MCF 10A (cell line): Measurements from ENCODE around the gene FGF1. TPM values are rescaled to one million over a fixed set of nuclear protein-coding genes. Genes with fewer than 3 reads are reported as not detected.

Experiments used
- BruUV-seq: library from RNA; stranded (reverse); fragments of 400-500 nt; replicated peaks from 2 replicates; lab custom pipeline; 2021; lab: Mats Ljungman, UMichigan
- CTCF ChIA-PET: fragments of 300-600 bp; sonication (Branson Sonifier 250); formaldehyde crosslinking; extraction: SDS; loops from one replicate; lab custom pipeline; 2021; ENCODE audit warnings: antibody characterized with exemption, inconsistent platforms; lab: Yijun Ruan, JAX
- POLR2A ChIA-PET: fragments of 300-600, 350-650 bp; sonication (Branson Sonifier 250); formaldehyde crosslinking; extraction: SDS; loops from one replicate; lab custom pipeline; 2020; ENCODE audit warnings: antibody characterized with exemption, inconsistent platforms; lab: Yijun Ruan, JAX
- DNase-seq: peaks from one replicate; pipeline ENCODE4 v3.0.0-alpha.2; 2018; ENCODE audit not compliant: unreplicated experiment
- H3K27ac Mint-ChIP-seq: one replicate; pipeline ENCODE4 v1.8.0; 2022; ENCODE audit warnings: mild to moderate bottlenecking, low read depth, mixed read lengths; ENCODE audit not compliant: unreplicated experiment
- H3K27me3 Mint-ChIP-seq: one replicate; pipeline ENCODE4 v1.8.0; 2022; ENCODE audit warnings: mixed read lengths; ENCODE audit not compliant: insufficient read depth, unreplicated experiment
- H3K36me3 Mint-ChIP-seq: one replicate; pipeline ENCODE4 v1.8.0; 2022; ENCODE audit warnings: mild to moderate bottlenecking, moderate library complexity, mixed read lengths; ENCODE audit not compliant: insufficient read depth, unreplicated experiment
- H3K4me1 Mint-ChIP-seq: one replicate; pipeline ENCODE4 v1.8.0; 2022; ENCODE audit warnings: mixed read lengths; ENCODE audit not compliant: insufficient read depth, unreplicated experiment
- H3K4me3 Mint-ChIP-seq: one replicate; pipeline ENCODE4 v1.8.0; 2022; ENCODE audit warnings: mild to moderate bottlenecking, moderate library complexity, mixed read lengths; ENCODE audit not compliant: unreplicated experiment
- H3K9me3 Mint-ChIP-seq: one replicate; pipeline ENCODE4 v1.8.0; 2022; ENCODE audit warnings: mixed read lengths; ENCODE audit not compliant: unreplicated experiment
- CTCF ChIP-seq: fragments of 200-600 bp; IDR thresholded peaks from one replicate; pipeline ENCODE4 v1.8.0; 2022; ENCODE audit warnings: antibody characterized with exemption, mild to moderate bottlenecking; ENCODE audit not compliant: unreplicated experiment
- intact Hi-C: fragments of 100-400 bp; cut with micrococcal nuclease; formaldehyde crosslinking; loops from 2 replicates; pipeline ENCODE4 v1.14.1; 2022
- total RNA-seq: library from RNA; stranded (reverse); gene quantifications from 2 replicates; pipeline ENCODE4 v1.2.3, GENCODE V29; 2022

The FGF1 gene
- total RNA-seq, 1 experiment from 2014 or later, result 0.65 TPM

DNA sequence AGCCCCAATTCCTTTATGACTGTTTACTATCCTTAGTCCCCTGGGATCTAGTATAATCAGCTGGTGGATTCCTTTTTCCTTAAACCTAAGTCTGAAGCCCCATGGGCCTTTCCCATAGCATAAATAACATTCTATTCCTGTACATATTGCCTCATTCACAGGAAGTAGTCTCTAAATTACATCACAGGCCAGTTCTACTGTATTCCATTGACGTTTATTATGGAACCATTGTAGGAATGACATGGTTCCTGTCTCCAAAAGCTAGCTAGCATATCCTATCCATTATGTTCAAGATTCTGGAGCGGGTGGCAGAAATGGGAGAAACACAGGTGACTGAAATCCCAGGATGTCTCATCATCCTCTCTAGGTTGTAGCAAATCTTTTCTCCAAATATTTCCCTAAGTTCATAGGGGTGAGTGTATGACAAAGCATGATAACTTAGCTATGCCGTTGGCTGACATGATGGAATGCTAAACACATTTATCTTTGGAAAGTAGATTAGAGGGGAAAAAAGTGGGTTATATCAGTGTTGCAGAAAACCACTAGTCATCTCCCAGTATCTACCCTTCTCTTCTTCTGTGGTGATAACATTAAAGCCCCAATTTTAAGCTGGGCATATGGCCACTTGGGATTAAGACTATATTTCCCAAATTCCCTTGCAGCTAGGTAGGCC is 140.1 kb downstream of the FGF1 start:
- H3K27ac Mint-ChIP-seq, result no peak overlapping the region
- no TSS peak for BruUV-seq
- no peaks in the 10 kb centered on the region for H3K36me3 Mint-ChIP-seq
- no peaks in the 10 kb centered on the region for H3K9me3 Mint-ChIP-seq
- ChIA-PET CTCF (interaction anchor here (0.6 to 11.2 kb wide), 12 partner anchors 19 to 415 kb away, joined by 3 to 158 read pairs (median 3); partner anchors contain the start of gene SPRY4), POLR2A (interaction anchor here (0.7 to 1.0 kb wide), 2 partner anchors 145 to 393 kb away, joined by 3 read pairs; no protein-coding TSS in a partner anchor)
- peaks cover 30% of the 10 kb centered on the region for H3K4me1 Mint-ChIP-seq
- no peak overlapping the region for H3K4me3 Mint-ChIP-seq
- no peaks in the 10 kb centered on the region for H3K27me3 Mint-ChIP-seq
- intact Hi-C loops, result loop anchor here (5.0 kb wide), 3 partner anchors 378 to 553 kb away; no protein-coding TSS in a partner anchor
- TF ChIP-seq CTCF, result no peak
- DNase-seq, result no peak

DNA sequence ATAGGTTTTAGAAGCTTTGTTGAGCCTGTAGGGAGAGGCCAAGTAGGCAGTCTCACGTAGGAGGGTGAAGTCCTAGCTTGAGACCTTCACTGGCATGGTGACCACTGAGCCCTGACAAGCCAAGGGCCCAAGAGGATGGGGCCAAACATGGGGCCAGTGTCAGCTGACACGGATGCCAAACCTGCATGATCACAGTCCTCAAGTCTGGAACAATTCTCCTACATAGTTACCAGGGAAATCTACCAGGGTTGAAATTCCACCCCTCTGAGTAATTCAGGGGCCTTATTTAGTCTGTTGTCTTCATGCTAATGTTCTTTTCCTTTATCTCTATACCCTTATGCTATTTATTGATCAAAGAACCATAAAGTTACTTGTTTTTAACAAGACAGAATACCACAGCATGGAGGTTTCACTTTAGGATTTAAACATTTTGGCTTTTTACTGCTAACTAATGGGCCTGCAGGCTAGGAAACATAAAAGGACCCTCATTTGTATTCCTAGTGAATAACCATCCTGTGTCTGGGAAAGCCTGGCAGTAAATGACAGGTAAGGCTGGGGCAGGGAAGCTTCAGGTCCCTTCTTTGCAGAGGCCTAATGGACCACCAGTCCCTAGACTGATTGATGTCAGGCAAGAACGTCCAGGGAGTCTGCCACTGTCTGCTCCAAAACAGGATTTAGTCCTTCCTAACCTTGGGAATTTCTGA is 140.8 kb downstream of the FGF1 start:
- ChIA-PET POLR2A (interaction anchor here (1.0 kb wide), 1 partner anchor 393 kb away, joined by 3 read pairs; no protein-coding TSS in a partner anchor), CTCF (interaction anchor here (0.7 to 11.2 kb wide), 10 partner anchors 18 to 555 kb away, joined by 3 to 158 read pairs (median 4); partner anchors contain the start of gene SPRY4)
- no TSS peak for BruUV-seq

GRCh38 chr5:142544071-142544753 is 141.7 kb downstream of the FGF1 start:
- CTCF ChIA-PET, result interaction anchor here (0.7 to 11.2 kb wide), 6 partner anchors 55 to 554 kb away, joined by 3 to 158 read pairs (median 4); partner anchors contain the start of gene SPRY4
- BruUV-seq, result no TSS peak
- Mint-ChIP-seq H3K27ac (no peak overlapping the region), H3K27me3 (no peaks in the 10 kb centered on the region), H3K9me3 (no peaks in the 10 kb centered on the region), H3K4me3 (no peak overlapping the region), H3K36me3 (no peaks in the 10 kb centered on the region), H3K4me1 (peaks cover 35% of the 10 kb centered on the region)
- TF ChIP-seq CTCF, result no peak
- POLR2A ChIA-PET, result interaction anchor here (1.2 to 1.3 kb wide), 2 partner anchors 328 to 574 kb away, joined by 3 to 4 read pairs; no protein-coding TSS in a partner anchor
- DNase-seq, result no peak
- intact Hi-C loops, result no loop called here

More for the DNA sequence above, 140.8 kb downstream of the FGF1 start:
- intact Hi-C loops, result loop anchor here (5.0 kb wide), 3 partner anchors 378 to 553 kb away; no protein-coding TSS in a partner anchor
- H3K4me1 Mint-ChIP-seq, result peaks cover 30% of the 10 kb centered on the region
- H3K9me3 Mint-ChIP-seq, result no peaks in the 10 kb centered on the region
- no peaks in the 10 kb centered on the region for H3K36me3 Mint-ChIP-seq
- no peak for DNase-seq
- H3K27ac Mint-ChIP-seq, result no peak overlapping the region
- H3K27me3 Mint-ChIP-seq, result no peaks in the 10 kb centered on the region
- no peak for TF ChIP-seq CTCF
- no peak overlapping the region for H3K4me3 Mint-ChIP-seq
